HuH-7 (cell line): Measurements from ENCODE around the gene SIRT7.

Source experiments
- DNase-seq: peaks from one replicate; pipeline ENCODE4 v3.0.0; 2011; ENCODE audit warnings: low spot score

SIRT7 gene, protein sequence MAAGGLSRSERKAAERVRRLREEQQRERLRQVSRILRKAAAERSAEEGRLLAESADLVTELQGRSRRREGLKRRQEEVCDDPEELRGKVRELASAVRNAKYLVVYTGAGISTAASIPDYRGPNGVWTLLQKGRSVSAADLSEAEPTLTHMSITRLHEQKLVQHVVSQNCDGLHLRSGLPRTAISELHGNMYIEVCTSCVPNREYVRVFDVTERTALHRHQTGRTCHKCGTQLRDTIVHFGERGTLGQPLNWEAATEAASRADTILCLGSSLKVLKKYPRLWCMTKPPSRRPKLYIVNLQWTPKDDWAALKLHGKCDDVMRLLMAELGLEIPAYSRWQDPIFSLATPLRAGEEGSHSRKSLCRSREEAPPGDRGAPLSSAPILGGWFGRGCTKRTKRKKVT

DNA sequence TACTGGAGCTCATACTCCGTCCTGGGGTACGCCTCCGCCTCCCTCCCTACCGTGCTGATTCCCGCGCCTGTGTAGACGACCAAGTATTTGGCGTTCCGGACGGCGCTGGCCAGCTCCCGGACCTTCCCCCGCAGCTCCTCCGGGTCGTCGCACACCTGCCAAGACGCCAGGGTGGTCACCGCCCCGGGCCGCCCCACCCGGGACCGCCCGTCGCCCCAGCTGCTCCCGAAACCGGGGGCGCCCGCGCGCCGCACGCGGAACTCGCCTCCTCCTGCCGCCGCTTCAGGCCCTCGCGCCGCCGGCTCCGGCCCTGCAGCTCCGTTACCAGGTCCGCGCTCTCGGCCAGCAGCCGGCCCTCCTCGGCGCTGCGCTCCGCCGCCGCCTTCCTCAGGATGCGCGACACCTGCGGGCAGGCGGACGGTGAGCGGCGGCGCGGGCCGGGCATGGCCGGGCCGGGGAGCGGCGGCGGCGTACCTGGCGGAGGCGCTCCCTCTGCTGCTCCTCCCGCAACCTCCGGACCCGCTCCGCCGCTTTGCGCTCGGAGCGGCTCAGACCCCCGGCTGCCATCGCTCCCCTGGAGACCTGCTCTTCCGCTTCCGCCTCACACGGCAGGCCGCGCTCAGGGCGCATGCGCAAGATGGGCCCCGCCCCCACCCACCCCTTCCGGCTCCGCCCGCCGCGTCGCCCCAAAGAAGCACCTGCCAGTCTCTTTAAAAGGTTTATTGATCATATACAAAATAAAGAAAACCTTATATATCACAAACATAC, at the start of gene SIRT7:
SIRT7 (minus strand) TSS at position 612 of the 768 bp plus-strand sequence; CDS start at position 567, 45 bp downstream.
- DNase-seq, result peak; percentile 99

DNA sequence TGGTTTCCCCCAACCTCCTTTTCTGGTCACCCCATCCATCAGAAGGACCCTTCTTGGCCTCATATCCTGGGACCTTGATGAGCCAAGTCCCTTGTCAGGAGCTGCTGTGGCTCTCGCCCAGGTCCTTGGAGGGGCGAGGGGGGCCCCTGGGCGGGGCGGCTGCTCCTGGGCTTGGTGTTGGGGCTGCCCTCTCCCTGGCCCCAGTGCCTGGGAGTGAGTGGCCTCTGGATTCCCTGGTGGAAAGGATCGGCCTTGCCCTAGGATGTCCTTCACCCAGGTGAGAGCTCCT, 49.2 kb upstream of the SIRT7 start:
- DNase-seq, result no peak

DNA sequence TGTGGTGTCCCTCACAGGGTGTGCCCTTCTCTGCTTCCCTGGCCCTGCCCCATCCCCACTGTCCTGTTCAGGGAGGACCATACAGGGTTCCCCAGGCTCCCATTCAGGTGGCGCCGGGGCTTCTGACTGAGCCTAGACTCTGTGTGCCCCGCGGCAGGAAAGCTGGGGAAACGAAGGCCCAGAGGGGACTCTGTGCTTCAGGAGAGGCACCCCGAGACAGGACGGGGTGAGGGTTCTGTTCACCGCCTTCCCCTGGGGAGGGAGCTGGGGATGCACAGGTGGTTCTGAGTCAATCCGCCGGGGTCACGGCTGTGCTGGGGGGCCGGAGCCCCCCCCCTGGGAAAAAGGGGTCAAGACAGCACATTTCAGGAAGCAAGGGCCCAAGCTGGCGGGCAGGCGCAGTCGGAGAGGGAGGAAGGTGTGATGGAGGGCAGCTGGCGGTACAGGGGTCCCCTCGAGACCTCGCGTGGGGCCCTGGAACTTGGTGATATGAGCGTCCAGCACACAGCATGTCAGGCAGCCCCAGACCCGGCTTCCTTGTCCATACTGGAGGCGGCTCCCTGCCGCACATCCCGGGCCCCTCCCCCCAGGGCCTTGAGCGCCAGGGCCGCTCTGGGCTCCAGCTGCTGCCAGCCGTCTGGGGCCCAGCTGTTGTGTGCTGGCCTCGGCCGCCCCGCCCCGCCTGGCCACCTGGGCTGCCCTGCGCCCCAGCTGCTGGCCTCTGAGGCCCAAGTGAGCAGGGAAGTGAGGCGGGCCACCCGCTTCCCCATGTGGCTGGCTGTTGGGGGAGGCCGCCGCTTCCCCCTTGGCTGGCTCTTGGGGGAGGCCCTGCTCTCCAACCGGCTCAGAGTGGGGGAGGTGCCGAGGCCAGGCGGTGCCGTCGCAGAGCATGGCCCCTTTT, 48.6 kb upstream of the SIRT7 start:
- DNase-seq, result no peak

DNA sequence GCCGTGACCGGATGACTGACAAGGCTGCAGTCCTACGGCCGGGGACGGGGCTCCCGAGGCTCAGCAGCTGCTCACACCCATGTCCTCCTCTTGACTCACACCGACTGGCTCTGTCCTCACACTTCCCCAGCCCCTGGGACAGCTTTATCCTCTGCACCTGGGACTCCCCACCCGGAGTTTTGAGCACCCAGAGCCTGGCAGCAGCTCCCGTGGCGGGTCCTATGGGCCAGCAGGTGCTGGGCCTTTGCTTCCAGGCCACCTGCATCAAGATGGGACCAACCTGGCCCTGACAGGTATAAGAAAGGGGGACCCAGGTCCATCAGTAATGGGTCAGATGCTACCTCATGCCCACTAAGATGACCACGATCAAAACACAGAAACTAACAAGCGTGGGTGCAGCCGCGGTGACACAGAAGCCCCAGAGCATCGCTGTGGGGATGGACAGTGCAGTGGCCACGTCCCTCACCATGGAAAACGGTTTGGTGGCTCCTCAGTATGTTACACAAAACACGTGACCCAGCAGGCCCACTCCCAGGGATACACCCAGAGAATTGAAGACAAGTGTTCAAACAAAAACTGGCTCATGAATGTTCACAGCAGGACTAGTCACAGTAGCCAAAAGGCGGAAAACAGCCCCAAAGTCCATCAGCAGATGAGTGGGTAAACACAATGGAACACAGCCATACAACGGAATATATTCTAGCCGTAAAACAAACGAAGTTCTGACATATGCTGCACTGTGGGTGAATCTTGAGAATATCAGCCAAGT, 46.3 kb upstream of the SIRT7 start:
- DNase-seq, result no peak

DNA sequence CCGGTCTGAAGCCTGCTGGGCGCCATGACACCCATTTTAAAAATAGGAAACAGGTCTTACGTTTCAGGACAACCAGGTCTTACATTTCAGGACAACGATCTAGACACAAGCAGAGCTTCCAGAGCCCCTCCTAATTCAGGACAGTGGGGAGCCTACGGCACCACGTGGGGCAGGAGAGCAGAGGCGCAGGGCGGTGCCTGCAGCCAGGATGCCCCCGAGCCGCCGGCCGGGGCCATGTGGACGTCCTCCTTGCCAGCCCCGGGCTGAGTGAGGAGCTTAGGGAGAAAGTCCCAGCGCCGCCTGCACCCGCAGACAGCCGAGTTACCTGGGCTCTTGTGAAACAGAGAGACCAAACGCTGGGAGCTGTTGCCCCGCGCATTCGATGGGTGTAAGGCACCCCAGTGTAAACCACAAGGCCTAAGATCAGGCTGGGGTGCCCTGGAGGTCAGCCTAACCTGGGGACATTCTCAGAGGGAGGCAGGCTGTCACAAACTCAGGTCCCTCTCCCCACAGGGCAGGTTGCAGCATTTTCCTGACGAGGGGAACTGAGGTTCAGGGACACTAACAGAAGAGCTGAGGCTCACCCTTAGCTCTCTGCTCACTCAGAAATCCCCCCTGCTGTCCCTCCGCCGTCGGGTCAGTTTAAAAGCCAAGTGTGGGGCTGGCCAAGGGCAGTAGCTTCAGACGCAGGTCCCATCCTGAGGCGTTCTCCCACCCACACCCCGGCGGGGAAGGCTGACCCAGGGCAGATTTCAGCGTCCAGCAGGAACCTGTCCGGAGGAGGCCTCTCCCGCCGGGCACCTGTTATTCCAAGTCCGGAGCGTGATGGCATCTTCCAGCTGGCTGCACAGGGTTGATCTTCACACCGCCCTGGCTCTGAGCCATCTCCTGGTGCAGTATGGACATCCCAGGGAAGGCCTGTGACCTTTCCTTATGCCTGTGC, 44.8 kb upstream of the SIRT7 start:
- no peak for DNase-seq

DNA sequence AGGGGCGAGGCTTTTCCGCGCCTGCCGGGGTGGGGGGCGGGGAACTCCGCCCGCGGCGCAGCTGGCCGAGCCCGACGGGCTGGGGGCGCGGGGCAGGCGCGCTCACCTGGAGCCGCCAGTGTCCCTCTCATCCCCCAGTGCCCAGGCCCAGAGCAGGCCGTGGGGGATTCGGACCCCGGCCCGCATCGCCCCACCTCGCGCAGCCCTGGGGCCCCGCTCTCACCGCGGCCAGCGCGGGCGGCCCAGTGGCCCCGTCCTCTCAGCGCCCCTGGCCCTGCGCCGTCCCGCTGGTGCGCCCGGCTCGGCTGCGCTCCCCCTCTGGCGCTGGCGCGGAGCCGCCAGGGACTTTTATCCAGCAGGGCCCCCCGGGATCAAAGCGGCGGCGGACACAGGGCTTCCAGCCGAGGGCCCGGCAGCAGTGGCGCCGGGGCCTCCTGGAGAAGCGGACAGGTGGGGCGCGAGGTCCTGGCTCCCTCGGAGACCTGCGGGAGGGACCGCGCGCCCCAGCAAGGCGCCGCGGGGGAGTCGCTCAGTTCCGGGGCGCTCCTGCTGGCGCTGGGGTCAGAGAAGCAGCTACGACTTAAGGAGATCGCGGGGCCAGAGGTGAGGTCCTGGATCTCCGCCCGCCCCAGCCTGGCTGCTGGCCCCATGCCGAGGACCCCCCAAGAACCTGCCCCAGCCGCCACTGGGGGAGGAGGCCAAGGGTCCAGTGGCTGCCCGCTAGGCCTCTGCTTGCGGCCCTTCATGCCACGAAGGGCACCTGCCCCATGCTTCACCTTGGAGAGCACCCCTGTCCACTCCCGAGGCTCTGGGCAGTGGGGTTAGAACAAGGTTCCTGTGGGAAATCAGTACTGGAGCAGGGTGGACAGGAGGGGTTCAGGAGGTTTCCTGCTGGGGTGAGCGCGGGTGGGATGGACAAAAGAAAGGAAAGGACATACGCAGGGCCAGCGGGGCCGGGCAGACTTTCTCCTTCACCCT, 43.8 kb upstream of the SIRT7 start:
- DNase-seq, result no peak

DNA sequence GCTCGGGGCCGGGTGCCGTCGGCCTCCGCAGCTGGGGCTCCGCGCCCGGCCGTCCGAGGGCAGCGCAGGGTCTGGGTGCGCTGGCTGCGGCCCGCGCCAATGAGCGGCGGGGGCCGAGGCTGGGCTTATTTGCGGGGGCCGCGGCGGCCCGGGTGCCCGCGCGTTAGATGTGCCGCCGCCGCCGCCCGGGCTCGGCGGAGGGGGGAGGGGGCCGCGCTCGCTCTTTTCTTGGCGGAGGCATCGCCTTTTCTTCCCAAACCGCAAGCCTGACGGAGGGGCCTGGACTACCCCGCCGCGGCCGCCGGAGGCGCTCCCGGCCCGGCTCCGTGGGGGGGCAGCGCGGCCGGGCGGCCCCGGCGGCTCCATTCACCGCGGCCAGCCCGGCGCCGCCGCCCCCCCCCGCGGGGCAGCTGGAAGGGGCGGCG, 43.1 kb upstream of the SIRT7 start, which contains the start of gene NOTUM:
NOTUM (minus strand) TSS at position 101 of the 425 bp plus-strand sequence. CDS start 278 bp downstream, outside the sequence.
- peak; percentile 63 for DNase-seq

DNA sequence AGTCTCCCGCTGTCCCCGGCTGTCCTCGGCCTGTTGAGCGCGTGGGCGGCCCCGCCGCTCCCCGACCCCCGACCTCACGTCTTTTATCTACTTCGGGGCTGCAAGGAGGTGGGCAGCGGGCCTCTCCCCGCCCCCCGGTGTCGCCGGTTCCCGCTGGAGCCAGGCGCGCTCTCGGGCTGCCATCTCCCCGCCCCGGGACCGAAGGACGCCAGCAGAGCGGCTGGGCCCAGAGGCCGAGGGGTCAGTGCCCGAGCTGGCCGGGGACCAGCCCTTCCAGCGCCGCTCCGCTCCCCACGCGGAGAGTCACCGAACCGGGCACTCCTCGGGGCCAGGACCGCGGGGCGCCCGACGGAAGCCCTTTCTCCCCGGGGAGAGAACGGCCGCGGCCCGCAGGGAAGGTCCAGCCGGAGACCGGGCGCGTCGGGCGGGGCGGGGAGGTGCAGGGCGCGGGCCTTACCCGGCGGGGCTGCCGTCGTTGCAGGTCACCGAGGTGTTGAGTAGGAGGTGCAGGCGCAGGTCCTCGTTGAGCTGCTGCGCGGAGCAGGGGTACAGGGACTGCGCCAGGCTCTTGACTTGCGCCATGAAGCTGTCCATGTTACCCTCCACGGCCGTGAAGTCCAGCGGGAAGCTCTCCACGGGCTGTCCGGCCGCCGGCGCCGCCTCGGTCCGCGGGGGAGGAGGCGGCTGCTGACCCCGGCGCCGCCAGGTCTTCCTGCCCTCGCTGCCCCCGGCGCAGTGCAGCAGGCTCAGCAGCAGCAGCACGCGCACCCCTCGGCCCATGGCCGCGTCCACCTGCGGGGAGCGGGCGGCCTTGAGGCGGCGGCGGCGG, 42.4 kb upstream of the SIRT7 start:
- peak; percentile 41 for DNase-seq

DNA sequence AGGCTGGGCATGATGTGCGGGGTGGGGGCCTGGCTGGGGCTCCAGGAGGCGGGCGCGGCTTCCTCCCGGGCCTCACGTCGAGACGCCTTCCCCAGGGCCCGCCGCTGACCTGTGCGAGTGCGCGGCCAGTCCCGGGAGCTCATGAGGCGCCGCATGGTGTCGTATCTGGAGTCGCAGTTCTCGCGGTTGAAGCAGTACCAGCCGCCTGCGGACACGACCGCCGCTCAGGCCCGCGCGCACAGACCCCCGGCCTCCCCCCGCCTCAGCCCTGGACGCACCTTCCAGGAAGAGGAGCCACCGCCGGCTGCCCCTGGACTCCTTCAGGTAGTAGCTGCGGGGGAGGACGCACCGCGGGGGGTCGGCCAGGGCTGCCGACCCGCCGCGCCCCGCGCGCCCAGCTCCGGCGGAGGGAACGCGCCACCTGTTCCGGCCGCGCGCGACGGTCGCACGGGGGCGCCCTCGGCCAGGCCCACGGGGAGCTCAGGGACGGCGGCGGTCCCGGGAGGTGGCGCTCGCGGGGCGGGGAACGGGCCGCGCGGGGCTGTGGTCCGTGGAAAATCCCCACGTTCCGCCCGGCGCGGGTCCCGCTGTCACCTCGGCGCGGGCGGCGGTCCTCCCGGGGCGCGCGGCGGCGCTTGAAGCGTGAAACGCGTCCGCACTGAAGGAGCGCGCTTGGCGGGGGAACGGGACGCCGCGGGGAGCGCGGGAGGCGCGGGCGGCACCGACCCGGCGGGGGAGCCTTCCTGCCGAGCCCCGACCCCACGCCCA, 41.6 kb upstream of the SIRT7 start:
- peak; percentile 75 for DNase-seq

DNA sequence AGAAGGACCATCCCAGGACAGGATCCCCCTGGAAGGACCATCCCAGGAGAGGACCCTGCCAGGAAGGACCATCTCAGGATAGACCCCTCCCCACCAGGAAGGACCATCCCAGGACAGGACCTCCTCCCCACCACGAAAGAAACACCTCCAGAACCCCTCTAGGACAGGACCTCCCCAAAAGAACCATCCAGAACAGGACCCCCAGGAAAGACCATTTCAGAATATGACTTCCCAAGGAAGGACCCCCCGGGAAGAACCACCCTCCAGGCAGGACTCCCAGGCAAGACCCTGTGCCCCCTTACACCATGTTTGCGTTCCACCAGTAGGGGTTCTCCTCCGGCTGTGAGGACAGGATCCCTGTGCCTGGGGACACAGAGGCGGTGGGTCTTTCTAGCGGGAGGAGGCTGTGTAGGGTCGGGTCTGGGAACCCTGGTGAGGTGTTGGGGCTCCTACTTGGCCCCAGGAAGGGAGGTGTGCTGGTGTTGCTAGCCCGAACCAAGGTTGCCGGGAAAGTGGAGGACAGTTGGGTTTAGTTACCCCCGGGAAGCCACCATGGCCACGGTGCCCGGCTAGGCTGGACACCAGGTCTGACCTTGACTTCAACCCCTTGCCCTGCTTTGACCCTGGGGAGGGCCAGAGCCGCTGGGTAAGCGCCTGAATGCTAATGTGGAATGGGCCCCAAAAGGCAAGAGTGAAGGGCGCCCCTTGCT, 40.8 kb upstream of the SIRT7 start:
- DNase-seq, result peak; percentile 46

DNA sequence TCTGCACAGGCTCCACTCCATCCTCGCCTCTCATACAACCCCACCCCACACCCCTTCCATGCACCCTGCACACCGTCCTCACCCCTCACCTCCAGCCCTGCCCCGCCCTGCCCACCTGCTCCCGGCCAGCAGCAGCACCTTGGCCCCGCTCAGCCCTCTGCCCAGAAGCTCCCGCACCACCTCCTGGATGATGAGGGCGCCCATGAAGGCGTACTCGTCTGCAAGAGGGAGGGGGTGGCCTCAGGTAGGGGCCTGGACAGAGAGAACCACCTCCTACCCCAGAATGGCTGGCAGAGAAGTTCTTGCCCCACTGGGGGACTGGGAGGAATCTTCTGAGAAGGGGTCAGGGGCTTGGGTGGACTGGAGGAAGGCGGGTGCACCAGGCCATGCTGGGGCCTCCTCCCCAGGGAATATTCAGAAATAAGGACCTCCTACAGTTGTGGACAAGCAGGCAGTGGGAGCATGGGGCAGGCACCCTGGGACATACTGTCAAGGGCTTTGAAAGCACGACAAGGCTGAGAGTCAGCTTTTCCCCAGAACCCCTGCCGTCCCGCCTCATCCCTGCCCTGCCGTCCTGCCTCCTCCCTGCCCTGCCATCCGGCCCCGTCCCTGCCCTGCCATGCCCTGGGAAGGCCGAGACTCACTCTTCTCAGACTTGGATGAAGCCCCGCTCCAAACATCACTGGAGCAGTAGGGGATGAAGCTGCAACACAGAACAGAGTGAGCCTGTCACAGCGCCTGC, 39.9 kb upstream of the SIRT7 start:
- DNase-seq, result no peak

DNA sequence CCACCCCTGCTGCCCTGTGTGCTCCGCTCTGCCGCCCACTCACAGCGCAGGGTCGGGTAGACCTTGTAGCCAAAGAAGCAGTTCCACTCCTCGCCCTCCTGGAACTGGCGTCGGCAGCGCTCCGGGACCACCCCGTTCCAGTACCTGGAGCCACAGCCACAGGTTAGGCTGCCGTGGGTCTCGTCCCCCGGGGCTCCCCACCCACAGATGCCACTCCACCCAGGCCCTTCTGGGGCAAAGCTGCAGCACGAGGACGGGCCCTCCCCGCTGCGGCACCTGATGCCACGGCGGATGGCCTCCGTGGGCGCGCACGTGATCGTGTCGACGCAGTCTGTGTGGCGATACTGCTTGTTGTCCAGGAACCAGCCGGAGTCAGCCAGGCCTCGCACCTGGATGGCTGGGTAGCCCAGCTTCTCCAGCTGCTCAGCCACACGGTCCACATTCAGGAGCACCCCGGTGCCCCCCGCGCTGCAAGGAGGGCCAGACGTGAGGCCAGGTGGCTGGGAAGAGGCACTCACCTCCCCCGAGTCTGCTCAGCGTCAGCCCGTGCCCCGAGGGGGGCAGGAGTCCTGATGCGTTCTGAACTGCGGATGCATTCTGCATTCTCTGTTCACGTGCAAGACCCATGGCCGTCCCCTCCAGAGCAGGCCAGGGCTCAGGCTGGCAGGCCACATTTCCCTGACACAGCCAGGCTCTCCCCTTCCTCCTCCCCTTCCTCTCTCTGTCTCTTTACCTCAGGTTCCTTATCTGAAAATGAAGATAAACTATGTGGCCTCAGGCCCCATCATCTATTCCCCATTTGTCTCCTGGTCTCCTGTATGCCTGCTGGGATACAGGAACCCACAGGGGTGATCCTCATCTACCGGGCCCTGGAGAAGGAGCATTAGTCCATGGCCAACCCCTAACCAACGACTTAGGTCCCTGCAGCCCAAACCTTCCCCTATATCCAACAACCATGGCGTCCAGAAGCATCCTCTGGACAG, 38.9 kb upstream of the SIRT7 start:
- no peak for DNase-seq

DNA sequence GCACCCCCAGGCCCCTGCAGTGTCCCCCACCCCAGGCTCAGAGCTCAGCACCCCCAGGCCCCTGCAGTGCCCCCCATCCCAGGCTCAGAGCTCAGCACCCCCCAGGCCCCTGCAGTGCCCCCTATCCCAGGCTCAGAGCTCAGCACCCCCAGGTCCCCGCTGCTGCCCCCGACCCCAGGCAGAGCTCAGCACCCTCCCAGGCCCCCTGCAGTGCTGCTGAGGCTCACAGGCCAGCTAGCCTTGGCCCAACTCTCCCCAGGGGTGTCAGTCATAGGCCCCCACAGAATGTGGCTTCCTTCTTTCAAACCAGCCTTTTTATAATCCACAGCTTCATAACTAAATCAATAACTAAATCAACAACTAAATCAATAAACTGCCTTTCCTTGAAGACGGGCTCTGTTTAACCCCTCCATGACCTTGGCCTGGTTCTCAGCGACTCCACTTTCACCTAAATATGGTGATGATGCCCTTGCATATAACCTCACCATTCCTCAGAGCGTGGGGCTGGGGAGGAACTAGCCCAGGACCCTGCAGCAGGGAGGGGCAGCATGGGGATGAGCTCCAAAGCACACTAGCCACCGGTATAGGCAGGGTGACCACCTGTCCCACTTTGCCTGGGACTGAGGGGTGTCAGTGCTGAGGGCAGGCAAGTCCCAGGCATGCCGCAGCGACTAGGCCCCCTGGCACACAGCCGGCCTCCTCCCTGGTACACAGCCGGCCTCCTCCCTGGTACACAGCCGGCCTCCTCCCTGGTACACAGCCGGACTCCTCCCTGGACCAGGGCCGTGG, 38.0 kb upstream of the SIRT7 start:
- DNase-seq, result no peak

DNA sequence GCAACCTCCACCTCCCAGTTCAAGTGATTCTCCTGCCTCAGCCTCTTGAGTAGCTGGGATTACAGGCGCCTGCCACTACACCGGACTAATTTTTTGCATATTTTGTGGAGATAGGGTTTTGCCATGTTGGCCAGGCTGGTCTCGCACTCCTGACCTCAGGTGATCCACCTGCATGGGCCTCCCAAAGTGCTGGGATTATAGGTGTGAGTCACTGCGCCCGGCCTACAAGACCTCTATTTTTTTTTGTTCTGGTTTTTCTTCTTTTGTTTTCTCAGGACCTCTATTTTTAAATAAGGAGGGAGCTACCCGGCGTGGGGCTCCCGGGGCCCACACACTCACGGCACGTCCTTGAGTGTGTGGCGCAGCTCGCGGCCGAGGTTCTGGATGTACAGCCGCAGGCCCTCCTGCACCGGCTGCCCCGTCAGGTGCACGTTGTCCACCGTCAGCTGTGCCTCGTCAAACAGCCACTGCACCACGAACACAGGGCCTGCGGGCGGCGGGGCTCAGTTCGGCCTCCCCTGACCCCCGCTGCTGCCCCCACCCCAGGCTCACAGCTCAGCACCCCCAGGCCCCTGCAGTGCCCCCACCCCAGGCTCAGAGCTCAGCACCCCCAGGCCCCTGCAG, 37.2 kb upstream of the SIRT7 start:
- DNase-seq, result no peak
